ENCODE results near the gene C6orf89.

GRCh38 chr6:36873115-36873514, 12.6 kb upstream of the C6orf89 start:
- TF ChIP-seq CTCF (conservative IDR thresholded peaks at IDR 0.05; ENCODE audit: low read depth, low read length) (no peak), EZH2 (IDR thresholded peaks at IDR 0.05; ENCODE audit: borderline replicate concordance, low read depth, low read length, poor library complexity, severe bottlenecking) (no peak)
